ENCODE results near the gene CLEC4F.
A peak's percentile ranks its signal among the peaks of the same experiment; 100 is the strongest.

Gene CLEC4F

GRCh38 chr2:70769450-70769849 is 50.9 kb downstream of the CLEC4F start:
- Histone ChIP-seq H3K9me3 (ENCODE audit: control insufficient read depth in 2 of 2, low read length in 2 of 2) (peaks cover 0 to 6% of the 10 kb centered on the region in 2 donors), H3K36me3 (ENCODE audit: control insufficient read depth in 2 of 2, insufficient read depth in 2 of 2, low read length in 2 of 2) (no peaks in the 10 kb centered on the region), H3K4me1 (ENCODE audit: control insufficient read depth, insufficient read depth, low read length) (peaks cover 12% of the 10 kb centered on the region), H3K27me3 (ENCODE audit: control insufficient read depth in 1 of 2, insufficient read depth in 2 of 2, low read length in 2 of 2) (peaks cover 25 to 36% of the 10 kb centered on the region in 2 donors), H3K27ac (ENCODE audit: low read length) (no peak overlapping the region), H3K4me3 (ENCODE audit: low read length in 2 of 2) (no peak overlapping the region), H3K9ac (ENCODE audit: low read length in 2 of 2) (no peak overlapping the region)

- no peak overlapping the region for H3K27ac ChIP-seq (ENCODE audit: low read length)
- H3K27me3 ChIP-seq (ENCODE audit: control insufficient read depth in 1 of 2, insufficient read depth in 2 of 2, low read length in 2 of 2), result peaks cover 22 to 36% of the 10 kb centered on the region in 2 donors
- H3K9me3 ChIP-seq (ENCODE audit: control insufficient read depth in 2 of 2, low read length in 2 of 2), result peaks cover 0 to 6% of the 10 kb centered on the region in 2 donors
Observed at GRCh38 chr2:70768590-70769085, 51.8 kb downstream of the CLEC4F start.

GRCh38 chr2:70767699-70768589 is 52.5 kb downstream of the CLEC4F start, which contains the start of gene ADD2:
Gene ADD2, minus strand, starts transcription at chr2:70768200. Its CDS starts 61,792 bp downstream, at chr2:70706408.
- no peaks in the 10 kb centered on the region for H3K36me3 ChIP-seq (ENCODE audit: control insufficient read depth in 2 of 2, insufficient read depth in 2 of 2, low read length in 2 of 2)
- peak within 1 kb of the TSS; percentile 55 to 64 for H3K4me3 ChIP-seq (ENCODE audit: low read length in 2 of 2)
- H3K9ac ChIP-seq (ENCODE audit: low read length in 2 of 2), result peak within 1 kb of the TSS in 1 of 2 donors; percentile 14
- H3K4me1 ChIP-seq (ENCODE audit: control insufficient read depth, insufficient read depth, low read length), result peaks cover 12% of the 10 kb centered on the region
- H3K9me3 ChIP-seq (ENCODE audit: control insufficient read depth in 2 of 2, low read length in 2 of 2), result peaks cover 0 to 2% of the 10 kb centered on the region in 2 donors
- peaks cover 22 to 36% of the 10 kb centered on the region in 2 donors for H3K27me3 ChIP-seq (ENCODE audit: control insufficient read depth in 1 of 2, insufficient read depth in 2 of 2, low read length in 2 of 2)
- no peak within 1 kb of the TSS for H3K27ac ChIP-seq (ENCODE audit: low read length)

More at GRCh38 chr2:70768590-70769085, 51.8 kb downstream of the CLEC4F start:
- H3K4me3 ChIP-seq (ENCODE audit: low read length in 2 of 2), result no peak overlapping the region
- no peaks in the 10 kb centered on the region for H3K36me3 ChIP-seq (ENCODE audit: control insufficient read depth in 2 of 2, insufficient read depth in 2 of 2, low read length in 2 of 2)
- H3K9ac ChIP-seq (ENCODE audit: low read length in 2 of 2), result no peak overlapping the region
- peaks cover 12% of the 10 kb centered on the region for H3K4me1 ChIP-seq (ENCODE audit: control insufficient read depth, insufficient read depth, low read length)

- peak overlapping the region; percentile 55 to 64 for H3K4me3 ChIP-seq (ENCODE audit: low read length in 2 of 2)
- peak overlapping the region in 1 of 2 donors; percentile 14 for H3K9ac ChIP-seq (ENCODE audit: low read length in 2 of 2)
- H3K9me3 ChIP-seq (ENCODE audit: control insufficient read depth in 2 of 2, low read length in 2 of 2), result peaks cover 0 to 2% of the 10 kb centered on the region in 2 donors
- no peak overlapping the region for H3K27ac ChIP-seq (ENCODE audit: low read length)
- peaks cover 19 to 36% of the 10 kb centered on the region in 2 donors for H3K27me3 ChIP-seq (ENCODE audit: control insufficient read depth in 1 of 2, insufficient read depth in 2 of 2, low read length in 2 of 2)
- H3K4me1 ChIP-seq (ENCODE audit: control insufficient read depth, insufficient read depth, low read length), result peaks cover 12% of the 10 kb centered on the region
- no peaks in the 10 kb centered on the region for H3K36me3 ChIP-seq (ENCODE audit: control insufficient read depth in 2 of 2, insufficient read depth in 2 of 2, low read length in 2 of 2)
Observed at GRCh38 chr2:70767079-70767698, 53.2 kb downstream of the CLEC4F start.

GRCh38 chr2:70766357-70767078 is 53.9 kb downstream of the CLEC4F start:
- H3K27ac ChIP-seq (ENCODE audit: low read length), result no peak overlapping the region
- no peak overlapping the region for H3K9ac ChIP-seq (ENCODE audit: low read length in 2 of 2)
- H3K27me3 ChIP-seq (ENCODE audit: control insufficient read depth in 1 of 2, insufficient read depth in 2 of 2, low read length in 2 of 2), result peaks cover 19 to 36% of the 10 kb centered on the region in 2 donors
- H3K36me3 ChIP-seq (ENCODE audit: control insufficient read depth in 2 of 2, insufficient read depth in 2 of 2, low read length in 2 of 2), result no peaks in the 10 kb centered on the region
- peaks cover 12% of the 10 kb centered on the region for H3K4me1 ChIP-seq (ENCODE audit: control insufficient read depth, insufficient read depth, low read length)
- H3K9me3 ChIP-seq (ENCODE audit: control insufficient read depth in 2 of 2, low read length in 2 of 2), result peaks cover 0 to 2% of the 10 kb centered on the region in 2 donors
- H3K4me3 ChIP-seq (ENCODE audit: low read length in 2 of 2), result peak overlapping the region; percentile 53 to 64

- peaks cover 12% of the 10 kb centered on the region for H3K4me1 ChIP-seq (ENCODE audit: control insufficient read depth, insufficient read depth, low read length)
- H3K9ac ChIP-seq (ENCODE audit: low read length in 2 of 2), result no peak overlapping the region
- H3K27me3 ChIP-seq (ENCODE audit: control insufficient read depth in 1 of 2, insufficient read depth in 2 of 2, low read length in 2 of 2), result peaks cover 17 to 36% of the 10 kb centered on the region in 2 donors
- H3K4me3 ChIP-seq (ENCODE audit: low read length in 2 of 2), result no peak overlapping the region
- no peaks in the 10 kb centered on the region for H3K9me3 ChIP-seq (ENCODE audit: control insufficient read depth in 2 of 2, low read length in 2 of 2)
- no peaks in the 10 kb centered on the region for H3K36me3 ChIP-seq (ENCODE audit: control insufficient read depth in 2 of 2, insufficient read depth in 2 of 2, low read length in 2 of 2)
- no peak overlapping the region for H3K27ac ChIP-seq (ENCODE audit: low read length)
Observed at GRCh38 chr2:70765507-70765906, 54.9 kb downstream of the CLEC4F start.

GRCh38 chr2:70759446-70759845 is 61.0 kb downstream of the CLEC4F start:
- Histone ChIP-seq H3K36me3 (ENCODE audit: control insufficient read depth in 2 of 2, insufficient read depth in 2 of 2, low read length in 2 of 2) (no peaks in the 10 kb centered on the region), H3K9ac (ENCODE audit: low read length in 2 of 2) (no peak overlapping the region), H3K9me3 (ENCODE audit: control insufficient read depth in 2 of 2, low read length in 2 of 2) (no peaks in the 10 kb centered on the region), H3K4me3 (ENCODE audit: low read length in 2 of 2) (no peak overlapping the region), H3K27me3 (ENCODE audit: control insufficient read depth in 1 of 2, insufficient read depth in 2 of 2, low read length in 2 of 2) (peaks cover 0 to 2% of the 10 kb centered on the region in 2 donors), H3K27ac (ENCODE audit: low read length) (no peak overlapping the region), H3K4me1 (ENCODE audit: control insufficient read depth, insufficient read depth, low read length) (no peaks in the 10 kb centered on the region)
